ENCODE measurements around the gene EHMT1. TPM values are rescaled to one million over a fixed set of nuclear protein-coding genes. Genes with fewer than 3 reads are reported as not detected.
"Not testable (repeated sequence)": the region's sequence is repeated elsewhere in the genome, so short reads cannot be mapped to it uniquely, and the experiment has no call there.

EHMT1 gene
- polyA plus RNA-seq, 1 donor: 78.7 TPM

- DNase-seq: no peak
Observed at GRCh38 chr9:137804908-137805630, 186.3 kb downstream of the EHMT1 start.

DNA sequence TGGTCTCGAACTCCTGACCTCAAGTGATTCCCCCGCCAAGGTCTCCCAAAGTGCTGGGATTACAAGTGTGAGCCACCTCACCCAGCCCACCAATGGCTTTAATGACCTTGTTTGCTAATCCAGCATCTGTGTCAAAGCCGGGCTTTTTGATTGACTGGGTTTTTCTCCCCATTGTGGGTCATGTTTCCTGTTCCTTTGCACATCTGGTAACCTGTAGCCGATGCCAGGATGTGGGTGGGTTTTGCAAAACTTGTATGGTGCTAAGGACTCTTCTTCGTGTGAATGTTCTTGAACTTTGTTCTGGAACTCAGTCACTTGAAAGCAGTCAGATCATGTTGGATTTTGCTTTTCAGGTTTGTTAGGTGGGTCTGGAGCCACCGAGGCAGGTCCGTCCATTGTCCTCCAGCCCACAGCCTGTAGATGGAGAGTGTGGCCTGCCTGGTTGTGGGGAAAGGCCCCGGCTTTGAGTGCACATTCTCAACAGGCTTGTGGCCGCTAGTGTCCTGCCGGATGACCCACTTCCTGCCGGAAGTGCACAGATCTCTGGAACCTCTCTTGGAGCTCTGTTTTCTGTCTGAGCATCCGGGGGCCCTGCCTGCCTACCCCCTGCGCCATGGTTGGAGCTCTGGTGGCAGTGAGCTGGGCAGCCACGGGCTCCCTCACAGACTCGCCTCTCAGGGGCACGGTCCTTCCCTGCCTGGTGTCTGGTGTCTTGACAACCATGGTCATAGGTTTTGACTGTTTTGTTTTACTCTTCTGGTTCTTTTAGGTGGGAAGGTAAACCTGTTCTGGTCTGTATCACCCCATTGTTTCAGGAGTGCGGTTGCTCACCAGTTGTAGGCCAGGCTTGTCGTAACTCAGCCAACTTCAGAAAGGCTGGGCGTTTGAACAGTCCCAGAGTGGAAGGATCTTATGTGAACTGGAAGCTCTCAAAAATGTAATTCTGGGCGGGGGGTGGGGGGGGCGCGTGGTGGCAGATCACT is 189.2 kb downstream of the EHMT1 start:
- no peak for DNase-seq

DNA sequence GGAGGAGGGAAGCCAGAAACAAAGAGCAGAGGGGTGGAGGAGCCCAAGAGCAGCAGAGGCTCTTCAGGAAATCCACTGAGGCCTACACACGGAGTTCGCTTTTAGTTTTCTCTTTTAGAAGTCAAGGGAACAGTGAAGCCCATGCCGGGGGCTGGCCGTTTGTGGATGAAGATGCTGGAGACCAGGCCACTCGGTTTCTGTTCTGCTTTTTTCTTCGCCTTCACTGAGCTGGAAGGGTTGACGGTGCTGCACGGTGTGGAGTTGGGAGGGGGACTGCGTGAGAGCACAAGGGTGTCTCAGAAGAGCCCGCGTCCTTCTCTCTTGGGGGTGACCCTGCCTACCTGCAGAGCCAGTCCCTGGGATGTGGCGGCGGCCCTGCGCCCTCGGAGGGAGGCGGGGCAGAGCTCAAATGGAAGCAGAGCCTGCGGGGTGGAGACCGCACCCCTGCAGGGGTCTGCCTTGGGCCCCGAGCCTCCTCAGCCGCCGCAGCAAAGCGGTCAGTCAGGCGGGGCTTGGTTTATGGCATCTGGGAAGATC is 190.3 kb downstream of the EHMT1 start:
- no peak for DNase-seq

DNA sequence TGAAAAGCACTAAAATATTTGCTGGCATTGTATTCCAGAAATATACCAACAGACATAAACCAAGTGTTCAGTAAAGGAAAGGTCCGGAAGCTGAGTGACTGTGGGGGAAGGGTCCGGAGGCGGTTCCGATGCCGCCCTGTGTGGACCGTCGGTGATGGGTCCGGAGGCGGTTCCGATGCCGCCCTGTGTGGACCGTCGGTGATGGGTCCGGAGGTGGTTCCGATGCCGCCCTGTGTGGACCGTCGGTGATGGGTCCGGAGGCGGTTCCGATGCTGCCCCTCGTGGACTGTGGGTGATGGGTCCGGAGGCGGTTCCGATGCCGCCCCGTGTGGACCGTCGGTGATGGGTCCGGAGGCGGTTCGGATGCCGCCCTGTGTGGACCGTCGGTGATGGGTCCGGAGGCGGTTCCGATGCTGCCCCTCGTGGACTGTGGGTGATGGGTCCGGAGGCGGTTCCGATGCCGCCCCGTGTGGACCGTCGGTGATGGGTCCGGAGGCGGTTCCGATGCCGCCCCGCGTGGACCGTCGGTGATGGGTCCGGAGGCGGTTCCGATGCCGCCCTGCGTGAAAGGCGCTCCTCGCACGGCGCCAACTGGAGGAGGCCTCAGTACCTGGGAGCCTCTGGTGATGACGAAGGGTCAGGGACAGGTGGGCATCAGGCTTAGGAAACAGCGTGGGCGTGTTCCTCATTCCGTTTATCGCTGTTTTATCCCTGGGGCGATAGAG is 191.1 kb downstream of the EHMT1 start:
- DNase-seq: not testable (repeated sequence)

DNA sequence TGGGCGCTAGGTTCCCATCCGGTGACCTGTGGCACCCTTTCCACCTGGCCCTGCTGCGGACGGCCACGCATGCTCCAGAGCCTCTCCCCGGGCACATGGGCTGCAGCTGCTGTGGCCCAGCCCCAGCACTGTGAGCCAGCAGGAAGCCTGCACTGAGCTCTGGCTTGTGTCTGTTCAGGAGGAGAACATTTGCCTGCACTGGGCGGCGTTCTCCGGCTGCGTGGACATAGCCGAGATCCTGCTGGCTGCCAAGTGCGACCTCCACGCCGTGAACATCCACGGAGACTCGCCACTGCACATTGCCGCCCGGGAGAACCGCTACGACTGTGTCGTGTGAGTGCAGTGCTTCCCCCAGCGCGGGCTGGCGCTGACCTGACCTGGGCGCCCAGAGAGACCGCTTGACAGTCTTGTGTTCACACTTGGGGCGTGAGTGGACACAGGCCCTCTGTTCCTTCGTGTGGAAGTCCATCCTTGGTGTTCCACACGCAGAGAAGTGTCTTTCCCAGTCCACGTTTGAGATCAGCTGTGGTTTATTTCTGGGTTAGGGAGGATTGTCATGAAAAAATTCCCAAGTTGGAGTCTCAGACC is 192.6 kb downstream of the EHMT1 start:
- DNase-seq: no peak

- no peak for DNase-seq
Observed at GRCh38 chr9:137812356-137813023, 193.7 kb downstream of the EHMT1 start.

DNA sequence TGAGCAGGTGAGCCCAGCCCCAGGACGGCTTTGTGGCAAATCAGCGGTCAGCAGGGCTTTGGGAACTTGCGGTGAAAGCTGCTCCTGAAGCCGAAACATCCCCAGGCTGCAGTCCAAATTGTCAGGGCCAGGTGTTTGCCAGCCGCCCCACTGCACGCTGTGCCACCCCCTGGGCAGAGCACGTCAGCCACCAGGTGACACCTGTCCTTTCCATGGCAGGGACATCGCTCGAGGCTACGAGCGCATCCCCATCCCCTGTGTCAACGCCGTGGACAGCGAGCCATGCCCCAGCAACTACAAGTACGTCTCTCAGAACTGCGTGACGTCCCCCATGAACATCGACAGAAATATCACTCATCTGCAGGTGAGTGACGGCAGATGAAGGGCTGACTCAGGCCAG is 194.4 kb downstream of the EHMT1 start:
- DNase-seq: no peak

GRCh38 chr9:137813651-137814415 is 195.0 kb downstream of the EHMT1 start:
- no peak for DNase-seq

GRCh38 chr9:137814436-137814835 is 195.6 kb downstream of the EHMT1 start:
- no peak for DNase-seq

DNA sequence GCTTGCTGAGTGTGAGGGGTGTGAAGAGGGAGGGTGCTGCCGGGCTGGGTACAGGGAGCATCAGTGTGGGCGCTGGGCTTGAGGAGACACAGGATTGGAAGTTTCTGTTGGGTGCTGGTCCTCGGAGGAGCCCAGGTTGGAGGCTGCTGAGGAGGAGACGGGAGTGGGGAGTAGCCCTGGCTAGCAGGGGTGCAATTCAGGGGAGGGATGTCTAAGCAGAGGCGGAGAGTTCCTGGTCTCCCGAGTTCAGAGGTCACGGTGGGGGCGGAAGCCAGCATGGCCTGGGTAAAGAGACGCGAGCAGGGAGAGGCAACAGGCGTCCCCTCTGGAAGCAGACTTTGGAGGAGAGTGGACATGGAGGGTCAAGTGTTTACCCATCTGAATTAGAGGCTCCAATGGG is 196.0 kb downstream of the EHMT1 start:
- DNase-seq: no peak

- no peak for DNase-seq
Observed at GRCh38 chr9:137815256-137816255, 196.8 kb downstream of the EHMT1 start.

DNA sequence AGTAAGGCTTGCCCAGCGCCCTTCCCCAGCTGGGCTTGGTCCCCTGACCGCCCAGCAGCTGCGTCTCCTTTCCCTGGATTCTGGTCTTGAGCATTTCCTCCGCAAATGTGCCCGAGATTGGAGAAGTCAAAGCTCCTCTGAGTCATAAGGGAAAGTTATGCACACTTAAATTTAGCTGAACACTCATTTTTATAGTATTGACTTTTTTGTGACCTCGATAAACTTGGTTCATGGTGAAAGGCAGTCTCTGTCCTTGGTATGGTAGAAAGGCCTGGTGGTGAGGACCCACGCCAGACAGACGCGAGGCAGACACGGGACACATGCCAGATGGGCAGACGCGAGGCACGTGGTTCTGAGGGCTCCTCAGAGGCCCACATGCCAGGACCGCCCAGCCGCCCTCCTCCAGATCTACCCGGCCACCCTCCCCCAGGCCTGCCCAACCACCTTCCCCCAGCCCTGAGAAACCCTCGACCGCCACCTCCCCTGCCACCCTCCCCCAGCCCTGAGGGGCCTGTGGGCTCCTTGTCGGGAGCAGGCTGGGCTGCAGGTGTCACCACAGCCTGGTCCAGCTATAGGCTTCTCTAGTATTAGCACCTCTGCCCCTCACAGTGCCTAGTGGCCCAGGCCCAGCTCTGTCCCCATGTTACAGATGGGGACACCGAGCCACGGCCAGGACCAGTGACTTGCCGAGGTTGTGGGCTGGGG is 197.9 kb downstream of the EHMT1 start:
- no peak for DNase-seq

- DNase-seq: no peak
Observed at GRCh38 chr9:137817236-137818200, 198.7 kb downstream of the EHMT1 start.

GRCh38 chr9:137818286-137818685 is 199.5 kb downstream of the EHMT1 start:
- DNase-seq: no peak

DNA sequence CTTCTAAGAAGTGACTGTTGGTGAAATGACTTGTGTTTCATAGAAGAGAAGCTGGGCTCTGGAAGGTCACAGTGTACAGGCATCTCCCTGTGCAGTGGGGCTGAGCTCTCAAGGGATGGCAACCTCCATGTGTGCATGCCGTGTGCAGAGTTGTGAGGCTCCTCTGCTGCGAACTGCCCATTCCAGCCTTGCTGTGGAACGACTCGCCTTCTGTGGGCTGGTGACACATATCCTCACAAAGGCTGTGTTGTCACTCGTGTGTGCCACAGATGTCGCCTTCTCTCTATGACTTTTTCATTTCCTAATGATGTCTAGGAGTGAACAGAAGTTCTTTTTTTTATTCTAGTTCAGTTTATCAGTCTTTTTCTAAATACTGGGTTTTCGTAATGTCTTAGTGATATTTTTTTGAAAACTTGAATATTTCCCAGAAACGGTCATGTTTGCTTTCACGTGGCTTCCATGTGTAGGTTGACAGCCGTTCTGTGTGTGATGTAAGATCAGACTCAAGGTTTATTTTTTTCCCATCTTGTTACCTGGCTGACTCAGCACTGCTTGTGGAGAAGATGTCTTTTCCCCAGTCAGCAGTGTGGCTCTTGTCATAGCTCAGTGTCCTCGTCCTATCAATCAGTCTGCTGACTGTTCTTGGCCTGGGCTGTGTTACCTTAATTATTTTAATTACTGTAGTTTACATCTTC is 201.5 kb downstream of the EHMT1 start:
- no peak for DNase-seq

- DNase-seq: no peak
Observed at GRCh38 chr9:137823986-137824771, 205.4 kb downstream of the EHMT1 start.
